Keratinocyte (primary cell): ENCODE measurements around the gene KLHDC3. TPM values are rescaled to one million over a fixed set of nuclear protein-coding genes. Genes with fewer than 3 reads are reported as not detected.

Experiments
- DNase-seq: peaks from one replicate; pipeline ENCODE4 v3.0.0-alpha.2; 2011; ENCODE audit warnings: low read depth, missing footprints, low spot score
- FAIRE-seq: peaks from 2 replicates; lab custom pipeline; 2011; peaks lifted over from hg19 to GRCh38; lab: Jason Lieb, UNC
- H2AFZ ChIP-seq: 2 replicates; pipeline ENCODE4 v1.6.0; 2012; ENCODE audit warnings: low read length, control low read depth, inconsistent platforms; ENCODE audit not compliant: control insufficient read depth
- H3K27ac ChIP-seq: 2 replicates; pipeline ENCODE4 v1.5.1; 2011; ENCODE audit warnings: low read length; ENCODE audit not compliant: control insufficient read depth, insufficient read depth
- H3K27me3 ChIP-seq: 3 replicates; pipeline ENCODE4 v1.6.0; 2011; ENCODE audit warnings: low read length; ENCODE audit not compliant: control insufficient read depth, insufficient read depth; ENCODE audit errors: extremely low read depth
- H3K36me3 ChIP-seq, 2 experiments: 2 replicates in 1 of 2; 3 replicates in 1 of 2; pipeline ENCODE4 v1.5.1; 2011; ENCODE audit warnings: low read length in 2 of 2, mild to moderate bottlenecking in 1 of 2; ENCODE audit not compliant: control insufficient read depth in 2 of 2, insufficient read depth in 2 of 2; ENCODE audit errors: extremely low read depth in 1 of 2
- H3K4me1 ChIP-seq: 3 replicates; pipeline ENCODE4 v1.5.1; 2011; ENCODE audit warnings: low read length; ENCODE audit not compliant: control insufficient read depth, insufficient read depth; ENCODE audit errors: extremely low read depth
- H3K4me2 ChIP-seq: 3 replicates; pipeline ENCODE4 v1.6.0; 2011; ENCODE audit warnings: low read depth, low read length; ENCODE audit not compliant: control insufficient read depth, insufficient read depth; ENCODE audit errors: extremely low read depth
- H3K4me3 ChIP-seq, 3 experiments: fragments of 200-600 bp in 1 of 3; sonication (generic) in 1 of 3; 2 replicates in 2 of 3; 3 replicates in 1 of 3; pipeline ENCODE4 v1.5.1; 2011 to 2016; ENCODE audit warnings: low read length in 3 of 3, mild to moderate bottlenecking in 3 of 3, control low read depth in 2 of 3, inconsistent platforms in 1 of 3, low read depth in 1 of 3, mixed read lengths in 1 of 3, mixed run types in 1 of 3, moderate library complexity in 1 of 3; ENCODE audit not compliant: control insufficient read depth in 2 of 3, insufficient read depth in 2 of 3; ENCODE audit errors: extremely low read depth in 1 of 3
- H3K79me2 ChIP-seq: 2 replicates; pipeline ENCODE4 v1.6.0; 2012; ENCODE audit warnings: low read length; ENCODE audit not compliant: control insufficient read depth, insufficient read depth
- H3K9ac ChIP-seq: 3 replicates; pipeline ENCODE4 v1.6.0; 2011; ENCODE audit warnings: low read length; ENCODE audit not compliant: control insufficient read depth, insufficient read depth; ENCODE audit errors: extremely low read depth
- H3K9me1 ChIP-seq: 3 replicates; pipeline ENCODE4 v1.6.0; 2011; ENCODE audit warnings: low read length; ENCODE audit not compliant: control insufficient read depth, insufficient read depth; ENCODE audit errors: extremely low read depth
- H3K9me3 ChIP-seq: 2 replicates; pipeline ENCODE4 v1.5.1; 2012; ENCODE audit warnings: low read depth, low read length; ENCODE audit not compliant: control insufficient read depth
- H4K20me1 ChIP-seq: 3 replicates; pipeline ENCODE4 v1.6.0; 2011; ENCODE audit warnings: low read length; ENCODE audit not compliant: control insufficient read depth, insufficient read depth; ENCODE audit errors: extremely low read depth
- CTCF ChIP-seq, 3 experiments: IDR thresholded peaks in 1 of 3; conservative IDR thresholded peaks in 1 of 3; optimal IDR thresholded peaks in 1 of 3; 2 replicates in 2 of 3; 3 replicates in 1 of 3; pipeline versions ENCODE3 to v1.5.1; 2011; ENCODE audit warnings: low read length in 3 of 3, mild to moderate bottlenecking in 3 of 3, moderate library complexity in 2 of 3, control low read depth in 1 of 3, inconsistent platforms in 1 of 3; ENCODE audit not compliant: insufficient read depth in 2 of 3; ENCODE audit errors: extremely low read depth in 1 of 3
- EZH2 ChIP-seq: IDR thresholded peaks from one replicate; pipeline ENCODE4 v1.6.1; 2012; ENCODE audit warnings: inconsistent platforms, mild to moderate bottlenecking, low read length, moderate library complexity
- dilution Hi-C: fragments of 300-500 bp; cut with MboI; formaldehyde crosslinking; loops from one replicate; pipeline ENCODE4 v1.7.0; 2020; ENCODE audit warnings: low sequenced_read_pairs; ENCODE audit not compliant: extremely low pct_ligation_motif_present
- polyA plus RNA-seq, 5 experiments: library from polyadenylated mRNA; depleted of rRNA in 3 of 5; stranded (reverse) in 3 of 5; stranded (forward) in 1 of 5; unstranded in 1 of 5; fragments of >200 nt; gene quantifications; 1 replicate in 1 of 5; 2 replicates in 3 of 5; 3 replicates in 1 of 5; pipeline versions ENCODE4 v1.2.1 to v1.2.3, GENCODE V29; 2011 to 2012; ENCODE audit warnings: missing spikeins in 2 of 5, low read depth in 1 of 5, low replicate concordance in 1 of 5

KLHDC3 gene
- polyA plus RNA-seq, 1 donor (not counting 4 experiments of a cell fraction or from before 2014, with no cell fraction given), result 24.8 TPM

- H3K36me3 ChIP-seq, result peaks cover 30 to 35% of the 10 kb centered on the region in 2 experiments
- FAIRE-seq (no peak), DNase-seq (no peak)
- TF ChIP-seq CTCF (optimal IDR thresholded peaks at IDR 0.05 in 1 of 3, IDR thresholded peaks at IDR 0.05 in 1 of 3, conservative IDR thresholded peaks at IDR 0.05 in 1 of 3; ENCODE audit: extremely low read depth in 1 of 3, insufficient read depth in 2 of 3, low read length in 3 of 3) (no peak), EZH2 (no peak)
- H3K9me1 ChIP-seq, result no peaks in the 10 kb centered on the region
- H3K4me2 ChIP-seq, result no peak overlapping the region
- H3K4me3 ChIP-seq, result no peak overlapping the region
- H3K4me1 ChIP-seq, result no peaks in the 10 kb centered on the region
- no peaks in the 10 kb centered on the region for H3K27me3 ChIP-seq
- peaks cover 2% of the 10 kb centered on the region for H4K20me1 ChIP-seq
- H2AFZ ChIP-seq, result no peak overlapping the region
- no peaks in the 10 kb centered on the region for H3K9me3 ChIP-seq
- dilution Hi-C loops, result no loop called here
- H3K79me2 ChIP-seq, result no peaks in the 10 kb centered on the region
- no peak overlapping the region for H3K27ac ChIP-seq
- H3K9ac ChIP-seq, result no peak overlapping the region
These were observed 23.7 kb downstream of the KLHDC3 start for GRCh38 chr6:43037706-43038105.

GRCh38 chr6:43038727-43039126, 24.7 kb downstream of the KLHDC3 start:
- Histone ChIP-seq H3K9ac (no peak overlapping the region), H2AFZ (no peak overlapping the region), H4K20me1 (no peaks in the 10 kb centered on the region), H3K36me3 (peaks cover 34 to 38% of the 10 kb centered on the region in 2 experiments), H3K9me1 (no peaks in the 10 kb centered on the region), H3K4me1 (no peaks in the 10 kb centered on the region), H3K4me3 (no peak overlapping the region), H3K27me3 (no peaks in the 10 kb centered on the region), H3K79me2 (no peaks in the 10 kb centered on the region), H3K27ac (no peak overlapping the region), H3K9me3 (no peaks in the 10 kb centered on the region), H3K4me2 (no peak overlapping the region)
- TF ChIP-seq EZH2, result no peak
- no peak for TF ChIP-seq CTCF (optimal IDR thresholded peaks at IDR 0.05 in 1 of 3, IDR thresholded peaks at IDR 0.05 in 1 of 3, conservative IDR thresholded peaks at IDR 0.05 in 1 of 3; ENCODE audit: extremely low read depth in 1 of 3, insufficient read depth in 2 of 3, low read length in 3 of 3)
- dilution Hi-C loops, result no loop called here
- FAIRE-seq (no peak), DNase-seq (no peak)
